Left kidney (tissue), 2 donors: Measurements from ENCODE around the gene ESRRB. TPM values are rescaled to one million over a fixed set of nuclear protein-coding genes. Genes with fewer than 3 reads are reported as not detected.
"Not testable (repeated sequence)": the region's sequence is repeated elsewhere in the genome, so short reads cannot be mapped to it uniquely, and the experiment has no call there.

ENCODE experiments used
- DNase-seq: peaks from one replicate; pipeline ENCODE4 v3.0.0-alpha.2; 2013
- polyA plus RNA-seq: library from polyadenylated mRNA; unstranded; fragments of 120-200 nt; gene quantifications from one replicate; pipeline ENCODE4 v1.2.1, GENCODE V29; 2013; ENCODE audit not compliant: insufficient read length

ESRRB gene
- polyA plus RNA-seq, 1 donor, result 6.9 TPM

DNA sequence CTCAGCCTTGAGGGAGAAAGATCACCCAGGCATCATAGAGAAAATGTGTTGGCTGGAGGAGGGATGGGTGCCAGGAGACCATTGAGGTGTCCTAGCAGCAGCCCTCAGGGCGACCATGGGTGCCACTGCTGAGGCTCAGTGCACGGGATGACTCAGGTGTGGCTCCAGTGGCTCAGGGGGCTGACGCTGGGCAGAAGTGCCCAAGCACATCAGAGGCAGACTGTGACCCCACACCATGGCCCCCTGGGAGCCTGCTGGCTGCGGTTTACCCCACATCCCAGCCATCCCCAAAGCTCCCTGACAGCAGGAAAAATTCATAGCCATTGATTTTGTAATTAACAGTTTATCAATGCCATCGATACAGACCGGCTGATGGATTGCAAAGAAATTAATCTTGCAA lies 120.7 kb downstream of the ESRRB start:
- DNase-seq, result no peak

GRCh38 chr14:76497550-76498462 lies 121.9 kb downstream of the ESRRB start:
- DNase-seq, result no peak

GRCh38 chr14:76498463-76498935 lies 122.6 kb downstream of the ESRRB start:
- no peak for DNase-seq

- no peak for DNase-seq
Observed at GRCh38 chr14:76498976-76499375, 123.0 kb downstream of the ESRRB start.

GRCh38 chr14:76499399-76499798 lies 123.5 kb downstream of the ESRRB start:
- no peak for DNase-seq

DNA sequence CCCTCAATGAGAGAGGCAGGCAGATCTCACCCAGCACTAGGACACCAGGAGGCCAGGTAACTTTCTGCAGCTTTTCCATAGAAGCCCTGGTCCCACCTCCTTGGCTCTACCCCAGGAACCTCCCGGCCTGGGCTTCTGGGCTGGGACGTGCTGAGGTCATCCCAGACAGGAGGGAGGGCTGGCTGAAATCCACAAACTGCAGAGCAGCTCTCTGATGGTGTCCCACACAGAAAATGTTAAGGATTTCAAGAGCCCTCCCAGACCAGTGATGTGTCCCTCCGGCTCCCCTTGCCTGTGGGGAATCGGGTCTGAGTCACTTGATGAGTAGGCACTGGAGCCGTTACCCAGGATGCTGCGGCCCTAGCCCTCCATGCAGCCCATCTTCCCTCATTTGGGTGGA lies 124.1 kb downstream of the ESRRB start:
- no peak for DNase-seq

- DNase-seq, result no peak
Observed at GRCh38 chr14:76500480-76500879, 124.5 kb downstream of the ESRRB start.

DNA sequence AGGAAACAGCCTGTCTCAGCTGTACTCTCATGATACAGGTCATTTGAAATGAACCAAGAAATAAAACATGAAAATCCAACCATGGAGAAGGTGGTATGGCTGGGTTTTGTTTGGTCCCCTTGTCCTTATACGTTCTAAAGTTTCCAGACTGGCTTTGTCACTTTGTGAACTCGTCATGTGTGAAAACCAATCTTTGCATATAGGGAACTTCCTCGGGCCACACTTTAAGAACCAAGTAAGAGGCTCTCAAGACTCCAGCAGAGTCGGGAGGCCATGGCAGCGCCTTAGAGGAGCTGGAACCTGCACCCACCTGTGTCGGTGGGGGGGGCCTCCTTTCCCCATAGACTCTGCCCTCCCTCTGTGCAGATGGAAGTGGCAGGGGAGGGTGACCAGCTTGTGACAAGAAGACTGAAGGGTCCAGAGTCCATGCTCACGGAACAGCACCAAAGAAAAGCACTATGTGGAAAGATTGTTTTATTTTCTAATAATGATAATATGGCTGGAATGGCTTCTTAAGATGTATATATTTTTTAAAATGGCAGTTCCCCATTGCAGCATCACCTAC lies 125.3 kb downstream of the ESRRB start:
- DNase-seq, result no peak

- no peak for DNase-seq
Observed at GRCh38 chr14:76502219-76502618, 126.3 kb downstream of the ESRRB start.

GRCh38 chr14:76502638-76503037 lies 126.7 kb downstream of the ESRRB start:
- no peak for DNase-seq

- no peak for DNase-seq
Observed at GRCh38 chr14:76509311-76509710, 133.4 kb downstream of the ESRRB start.

GRCh38 chr14:76510181-76510580 lies 134.2 kb downstream of the ESRRB start:
- no peak for DNase-seq

- no peak for DNase-seq
Observed at GRCh38 chr14:76514213-76514998, 138.5 kb downstream of the ESRRB start.

DNA sequence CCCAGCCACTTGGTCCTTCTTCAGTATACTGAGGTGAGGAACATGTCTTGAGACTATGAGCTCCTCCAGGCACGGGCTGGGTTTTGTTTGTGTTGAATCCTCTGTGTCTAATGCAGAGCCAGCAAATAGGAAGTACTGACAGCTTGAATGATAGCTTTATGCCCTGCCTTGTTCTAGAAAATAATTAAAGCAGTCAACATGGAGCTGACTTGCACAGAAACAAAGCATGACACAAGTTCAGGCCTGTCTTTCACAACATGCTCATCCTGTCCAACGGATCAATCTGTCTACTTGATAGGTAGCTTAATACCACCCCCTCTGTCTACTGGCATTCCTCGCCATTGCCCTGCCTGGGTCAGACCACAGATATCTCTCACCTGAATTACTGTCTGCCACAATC lies 140.9 kb downstream of the ESRRB start:
- no peak for DNase-seq

DNA sequence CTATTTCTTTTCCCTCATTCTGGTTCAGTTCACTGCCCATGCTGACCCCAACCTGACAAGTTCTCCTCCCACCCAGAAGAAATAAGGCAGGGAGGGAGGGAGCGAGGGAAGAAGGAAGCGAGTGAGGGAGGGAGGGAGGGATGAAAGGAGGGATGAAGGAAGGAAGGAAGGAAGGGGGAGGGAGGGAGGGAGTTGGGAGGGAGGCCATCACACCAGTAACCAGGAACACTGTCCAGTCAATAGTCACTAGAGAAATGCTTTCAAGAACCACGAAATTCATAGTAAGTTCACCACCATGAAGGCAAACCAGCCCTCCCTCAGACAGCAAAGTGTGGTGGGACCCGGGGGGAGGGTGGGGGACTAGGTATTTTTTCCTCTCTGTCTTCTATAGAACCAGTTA lies 142.4 kb downstream of the ESRRB start:
- DNase-seq, result no peak

GRCh38 chr14:76525106-76525821 lies 149.3 kb downstream of the ESRRB start:
- no peak for DNase-seq

GRCh38 chr14:76531085-76531484 lies 155.1 kb downstream of the ESRRB start:
- DNase-seq, result no peak

GRCh38 chr14:76531821-76532318 lies 155.9 kb downstream of the ESRRB start:
- DNase-seq, result no peak

GRCh38 chr14:76536636-76537035 lies 160.7 kb downstream of the ESRRB start:
- not testable (repeated sequence) for DNase-seq

- no peak for DNase-seq
Observed at GRCh38 chr14:76537906-76538647, 162.1 kb downstream of the ESRRB start.

DNA sequence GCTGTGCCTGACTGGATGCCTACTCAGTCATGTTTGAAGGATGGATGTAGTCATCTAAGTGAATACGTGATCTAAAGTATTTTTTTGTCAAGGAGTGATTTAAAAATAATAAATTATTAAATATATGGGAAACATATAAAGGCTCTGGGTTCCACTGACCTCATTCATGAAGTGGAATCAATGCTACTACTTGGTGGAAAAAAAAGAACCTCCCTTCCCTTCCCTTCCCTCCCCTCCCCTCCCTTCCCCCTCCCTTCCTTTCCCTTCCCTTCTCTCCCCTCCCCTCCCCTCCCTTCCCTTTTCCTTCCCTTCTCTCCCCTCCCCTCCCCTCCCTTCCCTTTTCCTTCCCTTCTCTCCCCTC lies 162.7 kb downstream of the ESRRB start:
- DNase-seq, result no peak
